ENCODE measurements around the gene ZDHHC17. TPM values are rescaled to one million over a fixed set of nuclear protein-coding genes. Genes with fewer than 3 reads are reported as not detected.

ZDHHC17 gene
- total RNA-seq, 2 experiments from 2014 or later: 17.6 to 22.7 TPM

DNA sequence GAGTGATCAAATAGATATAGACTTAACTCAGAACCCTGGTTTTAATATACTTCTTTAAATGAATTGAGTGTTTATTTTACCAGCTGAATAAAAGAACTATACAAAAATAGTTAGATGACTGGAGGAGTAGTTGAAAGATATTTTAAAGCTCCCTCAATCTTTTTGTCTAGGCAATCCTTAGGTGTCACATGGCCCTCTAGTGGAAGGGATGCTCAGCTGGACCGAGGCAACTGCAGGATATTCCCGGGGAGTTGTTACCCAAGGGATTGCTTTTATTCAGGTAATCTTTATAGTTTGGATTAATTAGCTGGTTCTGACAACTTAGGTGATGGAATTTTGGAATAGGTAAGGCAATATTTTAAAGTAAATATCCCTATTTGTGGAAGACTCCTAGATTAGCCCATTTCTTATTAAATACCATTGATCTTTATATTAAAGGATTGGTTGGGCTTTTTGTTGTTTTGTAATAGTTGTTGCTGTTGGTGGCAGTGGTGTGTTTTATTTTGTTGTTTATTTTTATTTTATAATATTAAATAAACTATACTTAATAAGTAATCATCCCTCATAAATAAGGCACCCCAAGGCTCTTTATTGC is 57.1 kb downstream of the ZDHHC17 start:
- POLR2A ChIA-PET: no interaction called here

DNA sequence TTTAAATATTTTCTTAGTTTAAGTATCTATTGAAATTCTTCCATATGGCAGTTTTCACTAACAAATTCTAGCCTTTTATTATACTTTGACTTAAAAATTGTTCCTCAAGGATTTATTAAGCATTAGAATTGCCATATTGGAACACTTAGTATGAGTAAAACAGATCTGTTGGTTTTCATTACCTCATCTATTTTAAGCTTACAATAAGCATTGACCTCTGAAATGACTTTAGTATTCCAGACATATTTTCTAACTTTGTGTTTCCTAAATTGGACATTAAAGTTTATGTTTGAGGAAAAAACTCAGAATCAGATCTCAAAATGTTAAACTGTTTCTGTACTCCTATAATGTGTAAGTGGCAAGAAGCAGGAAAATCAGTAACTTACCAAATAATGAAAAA is 66.5 kb downstream of the ZDHHC17 start:
- Mint-ChIP-seq H3K27me3 (no peaks in the 10 kb centered on the region), H3K4me3 (no peak overlapping the region), H3K9me3 (ENCODE audit: low read depth) (no peaks in the 10 kb centered on the region), H3K4me1 (no peaks in the 10 kb centered on the region), H3K27ac (no peak overlapping the region), H3K36me3 (ENCODE audit: low read depth) (peaks cover 32% of the 10 kb centered on the region)
- DNase-seq (no peak), ATAC-seq (no peak)
- intact Hi-C loops (cut with DNase I, micrococcal nuclease): no loop called here
- ChIA-PET POLR2A (no interaction called here), CTCF (no interaction called here)

More for the DNA sequence above, 57.1 kb downstream of the ZDHHC17 start:
- H3K4me1 Mint-ChIP-seq: no peaks in the 10 kb centered on the region
- intact Hi-C loops (cut with DNase I, micrococcal nuclease): no loop called here
- H3K4me3 Mint-ChIP-seq: no peak overlapping the region
- no peak for DNase-seq
- ATAC-seq: no peak
- no peak overlapping the region for H3K27ac Mint-ChIP-seq
- peaks cover 6% of the 10 kb centered on the region for H3K36me3 Mint-ChIP-seq (ENCODE audit: low read depth)
- no peaks in the 10 kb centered on the region for H3K27me3 Mint-ChIP-seq
- CTCF ChIA-PET: interaction anchor here (0.6 to 1.0 kb wide), 5 partner anchors 26 to 260 kb away, joined by 3 to 4 read pairs (median 3); no protein-coding TSS in a partner anchor
- H3K9me3 Mint-ChIP-seq (ENCODE audit: low read depth): no peaks in the 10 kb centered on the region

DNA sequence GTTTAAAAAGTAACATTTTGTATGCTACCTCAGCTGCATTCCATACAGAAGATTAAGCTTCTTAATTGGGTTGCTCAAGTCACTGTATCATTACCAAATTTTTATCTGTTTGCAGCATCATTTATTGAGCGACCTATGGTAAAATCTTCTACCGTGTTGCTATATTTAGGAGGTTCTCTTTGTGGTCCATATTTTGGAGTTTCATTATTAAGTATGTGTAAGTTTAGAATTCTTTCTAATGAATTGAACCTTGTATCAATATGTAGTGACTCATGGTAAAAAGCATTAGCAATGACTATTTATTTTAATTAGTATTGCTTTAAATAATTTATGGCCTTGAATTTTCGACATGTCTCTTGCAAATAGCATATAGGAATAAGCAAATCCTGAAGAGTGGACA is 72.7 kb downstream of the ZDHHC17 start:
- no peaks in the 10 kb centered on the region for H3K27me3 Mint-ChIP-seq
- intact Hi-C loops (cut with DNase I, micrococcal nuclease): no loop called here
- H3K4me1 Mint-ChIP-seq: no peaks in the 10 kb centered on the region
- no peak overlapping the region for H3K4me3 Mint-ChIP-seq
- ChIA-PET CTCF (interaction anchor here (1.1 kb wide), 1 partner anchor 174 kb away, joined by 4 read pairs; no protein-coding TSS in a partner anchor), POLR2A (no interaction called here)
- H3K36me3 Mint-ChIP-seq (ENCODE audit: low read depth): peaks cover 8% of the 10 kb centered on the region
- no peak overlapping the region for H3K27ac Mint-ChIP-seq
- ATAC-seq (no peak), DNase-seq (no peak)
- no peaks in the 10 kb centered on the region for H3K9me3 Mint-ChIP-seq (ENCODE audit: low read depth)

DNA sequence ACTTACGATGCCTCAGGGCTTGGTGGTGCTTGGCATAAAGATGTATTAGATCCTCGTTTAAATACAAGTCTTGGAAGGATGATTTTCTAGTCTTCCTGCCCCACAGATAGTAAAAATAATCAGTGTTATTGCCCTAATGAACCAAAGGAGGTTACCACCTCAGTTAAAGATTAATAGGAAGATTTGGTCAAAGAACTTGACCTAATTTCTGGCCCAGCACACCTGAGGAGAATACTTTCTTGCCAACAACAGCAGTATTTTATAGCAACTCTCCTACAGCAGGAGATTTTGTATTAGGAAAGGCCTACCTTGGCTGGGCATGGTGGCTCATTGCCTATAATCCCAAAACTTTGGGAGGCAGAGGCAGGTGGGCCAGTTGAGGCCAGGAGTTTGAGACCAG is 83.3 kb downstream of the ZDHHC17 start:
- Mint-ChIP-seq H3K4me1 (no peaks in the 10 kb centered on the region), H3K4me3 (no peak overlapping the region), H3K27me3 (no peaks in the 10 kb centered on the region), H3K9me3 (ENCODE audit: low read depth) (no peaks in the 10 kb centered on the region), H3K36me3 (ENCODE audit: low read depth) (peaks cover 35% of the 10 kb centered on the region), H3K27ac (no peak overlapping the region)
- CTCF ChIA-PET: no interaction called here
- POLR2A ChIA-PET: no interaction called here
- ATAC-seq (no peak), DNase-seq (no peak)
- intact Hi-C loops (cut with DNase I, micrococcal nuclease): no loop called here

DNA sequence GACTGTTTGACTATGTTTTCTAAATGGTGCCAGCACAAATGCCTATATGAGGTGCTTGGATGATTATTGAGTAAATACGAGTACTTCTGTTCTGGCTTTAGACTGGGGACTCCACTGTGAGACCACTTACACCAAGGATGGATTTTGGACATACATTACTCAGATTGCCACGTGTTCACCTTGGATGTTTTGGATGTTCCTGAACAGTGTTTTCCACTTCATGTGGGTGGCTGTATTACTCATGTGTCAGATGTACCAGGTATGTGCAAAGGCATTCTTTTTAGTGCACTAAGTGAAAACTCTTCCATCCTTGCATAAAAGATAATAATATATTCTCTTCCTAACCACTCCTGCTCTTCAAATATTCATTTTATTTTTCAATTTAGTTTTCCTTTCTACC is 84.2 kb downstream of the ZDHHC17 start:
- ATAC-seq (no peak), DNase-seq (no peak)
- no peaks in the 10 kb centered on the region for H3K9me3 Mint-ChIP-seq (ENCODE audit: low read depth)
- H3K4me1 Mint-ChIP-seq: no peaks in the 10 kb centered on the region
- intact Hi-C loops (cut with DNase I, micrococcal nuclease): no loop called here
- ChIA-PET CTCF (no interaction called here), POLR2A (no interaction called here)
- H3K4me3 Mint-ChIP-seq: no peak overlapping the region
- H3K27me3 Mint-ChIP-seq: no peaks in the 10 kb centered on the region
- no peak overlapping the region for H3K27ac Mint-ChIP-seq
- peaks cover 38% of the 10 kb centered on the region for H3K36me3 Mint-ChIP-seq (ENCODE audit: low read depth)

DNA sequence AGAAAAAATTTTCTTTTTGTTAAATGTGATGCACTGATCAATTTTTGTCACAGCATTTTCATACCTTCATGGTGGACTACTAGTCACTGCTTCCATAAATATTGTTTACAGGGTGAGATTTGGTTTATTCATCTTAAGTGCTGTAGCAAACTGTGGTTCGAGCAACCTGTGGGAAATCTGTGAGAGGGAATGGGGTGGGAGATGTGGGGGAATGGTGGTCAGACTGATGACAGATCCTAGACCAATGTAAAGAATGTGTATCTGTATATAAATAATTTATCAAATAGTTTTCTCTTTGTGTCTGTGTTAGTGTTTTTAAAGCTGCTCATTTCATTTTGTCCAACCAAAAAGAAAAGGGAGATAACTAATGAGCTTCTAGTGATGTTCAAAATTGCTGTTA is 88.2 kb downstream of the ZDHHC17 start:
- DNase-seq (no peak), ATAC-seq (no peak)
- H3K4me1 Mint-ChIP-seq: no peaks in the 10 kb centered on the region
- POLR2A ChIA-PET: no interaction called here
- intact Hi-C loops (cut with DNase I, micrococcal nuclease): no loop called here
- no peak overlapping the region for H3K4me3 Mint-ChIP-seq
- peaks cover 6% of the 10 kb centered on the region for H3K9me3 Mint-ChIP-seq (ENCODE audit: low read depth)
- peaks cover 51% of the 10 kb centered on the region for H3K36me3 Mint-ChIP-seq (ENCODE audit: low read depth)
- CTCF ChIA-PET: interaction anchor here (0.7 kb wide), 1 partner anchor 74 kb away, joined by 3 read pairs; no protein-coding TSS in a partner anchor
- H3K27ac Mint-ChIP-seq: no peak overlapping the region
- no peaks in the 10 kb centered on the region for H3K27me3 Mint-ChIP-seq

DNA sequence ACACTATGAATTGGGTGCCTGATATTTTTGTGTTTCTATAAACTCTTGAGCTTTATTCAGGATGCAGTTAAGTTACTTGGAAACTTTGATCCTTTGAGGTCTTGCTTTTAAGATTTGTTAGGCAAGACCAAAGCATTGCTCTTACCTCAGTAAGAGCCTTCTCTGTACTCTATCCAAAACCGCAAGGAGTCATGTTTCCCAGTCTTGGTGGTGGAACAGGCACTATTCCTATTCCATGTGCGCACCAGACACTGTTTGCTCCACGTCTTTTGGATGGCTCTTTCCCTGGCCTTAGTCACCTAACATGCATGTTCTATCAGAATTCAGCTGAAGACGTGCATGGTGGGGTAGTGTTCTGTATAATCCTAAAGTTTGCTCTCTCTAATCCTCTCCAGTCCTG is 91.4 kb downstream of the ZDHHC17 start:
- POLR2A ChIA-PET: no interaction called here
- no peak overlapping the region for H3K4me3 Mint-ChIP-seq
- DNase-seq (no peak), ATAC-seq (no peak)
- no peaks in the 10 kb centered on the region for H3K4me1 Mint-ChIP-seq
- H3K36me3 Mint-ChIP-seq (ENCODE audit: low read depth): peaks cover 40% of the 10 kb centered on the region
- no peaks in the 10 kb centered on the region for H3K27me3 Mint-ChIP-seq
- H3K9me3 Mint-ChIP-seq (ENCODE audit: low read depth): peaks cover 6% of the 10 kb centered on the region
- intact Hi-C loops (cut with DNase I, micrococcal nuclease): no loop called here
- CTCF ChIA-PET: interaction anchor here (0.6 kb wide), 1 partner anchor 37 kb away, joined by 3 read pairs; no protein-coding TSS in a partner anchor
- no peak overlapping the region for H3K27ac Mint-ChIP-seq

DNA sequence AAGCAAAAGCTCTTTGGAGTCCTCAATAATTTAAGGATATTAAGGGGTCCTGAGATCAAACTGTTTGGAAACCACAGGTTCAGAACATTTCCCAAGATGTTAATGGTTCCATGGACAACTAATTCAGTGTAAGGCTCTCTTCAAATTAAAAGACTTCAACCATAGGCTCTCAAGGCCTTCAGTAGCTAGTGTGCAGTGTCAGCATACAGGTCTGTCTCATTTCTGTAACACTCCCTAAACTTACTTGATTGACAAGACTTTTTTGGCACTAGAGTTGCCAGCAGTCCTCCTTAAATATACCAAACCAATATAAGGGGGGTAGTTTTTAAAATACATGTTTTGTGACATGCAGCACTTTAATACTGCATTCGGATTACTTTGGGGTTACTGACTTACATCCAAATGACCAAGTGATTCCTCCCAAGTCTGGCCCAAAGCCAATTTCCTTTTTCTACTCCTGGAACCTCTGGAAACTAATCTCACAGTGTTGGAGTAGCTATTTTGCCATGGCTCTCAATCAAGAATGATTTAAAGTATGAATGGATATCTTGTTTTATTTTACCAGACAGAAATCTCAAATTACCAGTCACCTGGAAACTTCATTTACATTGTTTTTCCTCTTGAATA is 92.2 kb downstream of the ZDHHC17 start:
- H3K4me1 Mint-ChIP-seq: no peaks in the 10 kb centered on the region
- no peak overlapping the region for H3K4me3 Mint-ChIP-seq
- no peak for ATAC-seq
- no peaks in the 10 kb centered on the region for H3K27me3 Mint-ChIP-seq
- ChIA-PET POLR2A (no interaction called here), CTCF (interaction anchor here (1.0 kb wide), 1 partner anchor 17 kb away, joined by 3 read pairs; no protein-coding TSS in a partner anchor)
- peaks cover 35% of the 10 kb centered on the region for H3K36me3 Mint-ChIP-seq (ENCODE audit: low read depth)
- DNase-seq: no peak
- no peak overlapping the region for H3K27ac Mint-ChIP-seq
- H3K9me3 Mint-ChIP-seq (ENCODE audit: low read depth): peaks cover 6% of the 10 kb centered on the region
- intact Hi-C loops (cut with DNase I, micrococcal nuclease): no loop called here

DNA sequence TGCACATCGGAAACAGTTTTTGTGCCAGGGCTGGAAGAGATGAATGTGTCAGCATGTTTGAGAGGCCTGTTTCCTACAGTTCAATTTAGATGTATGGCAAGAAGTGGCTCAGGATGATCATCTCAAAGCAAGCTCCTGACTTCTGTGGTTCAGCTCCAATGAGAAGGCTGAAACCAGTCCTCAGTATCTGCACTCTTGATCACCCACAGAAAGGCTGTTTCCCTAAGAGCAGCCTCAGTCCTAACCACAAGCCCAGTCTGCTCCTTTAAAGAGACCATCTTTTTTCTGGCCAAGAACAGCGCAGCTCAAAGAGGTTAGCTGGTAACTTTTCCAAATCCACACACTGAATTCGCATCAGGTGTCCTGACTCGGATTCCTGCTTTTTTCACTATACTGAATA is 95.7 kb downstream of the ZDHHC17 start:
- no peak for DNase-seq
- no peak overlapping the region for H3K4me3 Mint-ChIP-seq
- H3K36me3 Mint-ChIP-seq (ENCODE audit: low read depth): peaks cover 22% of the 10 kb centered on the region
- POLR2A ChIA-PET: no interaction called here
- no peak overlapping the region for H3K27ac Mint-ChIP-seq
- ATAC-seq: peak; percentile 30
- H3K27me3 Mint-ChIP-seq: peaks cover 3% of the 10 kb centered on the region
- H3K9me3 Mint-ChIP-seq (ENCODE audit: low read depth): peaks cover 6% of the 10 kb centered on the region
- CTCF ChIA-PET: no interaction called here
- no peaks in the 10 kb centered on the region for H3K4me1 Mint-ChIP-seq
- intact Hi-C loops (cut with DNase I, micrococcal nuclease): no loop called here

DNA sequence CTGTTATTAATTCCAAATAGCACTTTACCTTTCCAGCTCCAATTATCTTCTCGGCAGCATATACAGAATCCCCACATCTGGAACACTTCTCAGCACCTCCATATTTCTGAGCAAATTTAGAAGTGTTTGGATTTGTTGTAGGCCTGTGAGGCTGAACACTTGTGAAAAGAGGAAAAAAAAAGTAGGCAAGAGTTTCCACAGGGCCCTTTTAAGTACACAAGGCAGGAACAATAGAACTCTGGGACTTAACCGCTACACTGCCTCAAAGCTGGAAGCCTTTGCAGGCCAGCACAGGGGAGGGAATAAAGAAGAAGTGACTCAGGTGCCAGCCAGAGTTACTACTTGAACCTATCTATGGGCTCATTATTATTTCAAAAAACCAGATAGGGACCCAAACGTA is 96.3 kb downstream of the ZDHHC17 start:
- CTCF ChIA-PET: interaction anchor here (1.0 to 1.5 kb wide), 2 partner anchors 68 to 151 kb away, joined by 3 read pairs; no protein-coding TSS in a partner anchor
- peaks cover 16% of the 10 kb centered on the region for H3K36me3 Mint-ChIP-seq (ENCODE audit: low read depth)
- POLR2A ChIA-PET: no interaction called here
- intact Hi-C loops (cut with DNase I, micrococcal nuclease): no loop called here
- H3K4me1 Mint-ChIP-seq: no peaks in the 10 kb centered on the region
- H3K27ac Mint-ChIP-seq: no peak overlapping the region
- no peak overlapping the region for H3K4me3 Mint-ChIP-seq
- peaks cover 4% of the 10 kb centered on the region for H3K9me3 Mint-ChIP-seq (ENCODE audit: low read depth)
- H3K27me3 Mint-ChIP-seq: peaks cover 3% of the 10 kb centered on the region
- DNase-seq (no peak), ATAC-seq (no peak)

DNA sequence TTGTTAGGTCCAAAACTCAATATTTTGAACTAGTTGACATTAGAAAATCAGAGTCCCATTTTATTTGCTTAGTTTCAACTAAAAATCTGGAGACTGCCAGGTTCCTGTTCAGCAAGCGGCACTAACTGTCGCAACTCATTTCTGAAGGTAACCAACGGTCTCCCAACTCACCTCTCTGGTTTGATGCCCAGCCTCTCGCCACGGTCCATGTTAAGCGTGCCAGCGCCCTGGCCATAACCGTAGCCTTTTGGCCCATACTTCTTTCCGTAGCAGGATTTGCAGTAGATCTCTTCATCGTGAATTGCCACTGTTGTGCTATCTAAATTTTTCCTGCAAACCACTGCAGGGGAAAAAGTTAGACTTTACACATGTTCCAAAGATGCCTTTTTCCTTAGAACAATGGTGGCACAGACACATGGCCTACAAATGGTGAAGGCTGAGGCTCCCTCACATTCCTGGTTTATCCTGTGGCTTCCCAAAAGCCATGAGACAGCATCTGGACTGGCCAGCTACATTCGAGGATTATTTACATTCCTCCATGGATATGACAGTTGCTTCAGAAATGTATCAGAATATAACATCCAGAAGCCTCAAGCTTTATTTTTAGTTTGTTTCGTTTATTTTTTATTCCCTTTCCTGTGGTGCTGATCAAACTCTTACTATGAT is 99.2 kb downstream of the ZDHHC17 start:
- H3K4me1 Mint-ChIP-seq: no peaks in the 10 kb centered on the region
- ChIA-PET CTCF (interaction anchor here (1.3 kb wide), 1 partner anchor 148 kb away, joined by 6 read pairs; no protein-coding TSS in a partner anchor), POLR2A (no interaction called here)
- intact Hi-C loops (cut with DNase I, micrococcal nuclease): no loop called here
- H3K27me3 Mint-ChIP-seq: peaks cover 11% of the 10 kb centered on the region
- no peak for ATAC-seq
- no peaks in the 10 kb centered on the region for H3K36me3 Mint-ChIP-seq (ENCODE audit: low read depth)
- no peaks in the 10 kb centered on the region for H3K9me3 Mint-ChIP-seq (ENCODE audit: low read depth)
- H3K4me3 Mint-ChIP-seq: no peak overlapping the region
- no peak overlapping the region for H3K27ac Mint-ChIP-seq
- no peak for DNase-seq

DNA sequence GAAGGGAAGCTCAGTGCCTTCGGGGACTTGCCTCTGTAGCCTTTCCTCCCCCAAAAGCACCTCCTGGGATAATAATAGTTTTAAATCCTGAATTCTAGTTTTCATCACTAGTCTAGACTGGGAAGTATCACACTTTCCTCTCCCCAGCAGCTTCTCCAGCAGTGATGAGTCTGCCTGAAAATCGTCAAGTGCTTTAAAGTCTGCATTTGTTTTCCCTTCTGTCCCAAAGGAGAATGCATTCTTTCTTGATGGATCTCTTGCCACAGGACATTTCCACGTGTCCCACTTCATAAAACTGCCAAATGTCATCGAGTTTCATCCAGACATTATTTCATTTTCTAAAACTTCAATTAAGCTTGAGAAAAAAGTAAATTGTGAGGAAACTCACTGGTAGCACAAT is 99.9 kb downstream of the ZDHHC17 start:
- Mint-ChIP-seq H3K27ac (no peak overlapping the region), H3K27me3 (peaks cover 11% of the 10 kb centered on the region), H3K36me3 (ENCODE audit: low read depth) (no peaks in the 10 kb centered on the region), H3K4me1 (no peaks in the 10 kb centered on the region), H3K9me3 (ENCODE audit: low read depth) (no peaks in the 10 kb centered on the region), H3K4me3 (no peak overlapping the region)
- ATAC-seq (no peak), DNase-seq (no peak)
- CTCF ChIA-PET: interaction anchor here (1.1 to 1.3 kb wide), 2 partner anchors 27 to 147 kb away, joined by 3 to 6 read pairs; no protein-coding TSS in a partner anchor
- intact Hi-C loops (cut with DNase I, micrococcal nuclease): no loop called here
- POLR2A ChIA-PET: no interaction called here

All from activated CD4-positive, alpha-beta T cell treated with anti-CD3 and anti-CD28 coated beads for 36 hours (primary cell).